ENCODE data around the gene OLA1.

Gene OLA1

DNA sequence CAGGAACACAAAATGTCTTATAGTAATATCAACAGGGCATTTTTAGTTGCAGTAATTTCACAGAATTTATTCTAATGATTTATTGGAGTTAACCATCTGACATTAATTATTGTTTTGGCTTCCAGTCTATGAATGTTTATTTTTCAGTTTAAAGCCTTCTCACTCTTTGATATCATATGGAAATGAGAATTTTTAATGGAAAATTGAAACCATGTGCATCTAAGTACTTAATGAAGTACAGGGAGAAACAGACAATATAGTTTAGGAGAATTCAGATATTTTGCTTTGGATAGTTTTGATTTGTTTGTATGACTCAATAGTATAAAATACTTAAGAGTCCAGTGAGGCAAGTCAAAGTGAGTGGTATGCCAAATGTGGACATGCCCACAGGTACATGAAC, 126.1 kb downstream of the OLA1 start:
- H4K12ac ChIP-seq (ENCODE audit: low read depth, low read length) = no peak overlapping the region
- H2AK5ac ChIP-seq (ENCODE audit: low read length) = no peak overlapping the region
- no peak overlapping the region for H3K27ac ChIP-seq (ENCODE audit: low read depth, low read length)
- H3K79me1 ChIP-seq (ENCODE audit: low read length) = no peaks in the 10 kb centered on the region
- H3K14ac ChIP-seq (ENCODE audit: low read length) = no peak overlapping the region
- no peak for DNase-seq
- H3K18ac ChIP-seq (ENCODE audit: low read length) = no peak overlapping the region
- H3K9ac ChIP-seq (ENCODE audit: low read length) = no peak overlapping the region
- H4K91ac ChIP-seq (ENCODE audit: low read depth, low read length) = no peak overlapping the region
- H3K36me3 ChIP-seq (ENCODE audit: control insufficient read depth in 1 of 2, insufficient read depth in 2 of 2, low read length in 2 of 2) = no peaks in the 10 kb centered on the region
- no peak overlapping the region for H2BK120ac ChIP-seq (ENCODE audit: insufficient read depth, low read length, poor library complexity)
- no peak overlapping the region for H2BK12ac ChIP-seq (ENCODE audit: low read length)
- H2BK5ac ChIP-seq (ENCODE audit: low read depth, low read length, poor library complexity) = no peak overlapping the region
- H3K4me2 ChIP-seq (ENCODE audit: low read length) = no peak overlapping the region
- H3K27me3 ChIP-seq (ENCODE audit: insufficient read depth, low read length) = no peaks in the 10 kb centered on the region
- no peak overlapping the region for H3K4ac ChIP-seq (ENCODE audit: low read depth, low read length)
- no peak overlapping the region for H4K8ac ChIP-seq (ENCODE audit: low read depth, low read length)
- H2AFZ ChIP-seq (ENCODE audit: insufficient read depth, low read length, poor library complexity) = no peak overlapping the region
- H3K4me3 ChIP-seq (ENCODE audit: low read depth, low read length) = no peak overlapping the region
- peaks cover 2 to 3% of the 10 kb centered on the region in 2 experiments for H3K4me1 ChIP-seq (ENCODE audit: control insufficient read depth in 1 of 2, insufficient read depth in 2 of 2, low read length in 2 of 2)
- H3K79me2 ChIP-seq (ENCODE audit: control insufficient read depth, insufficient read depth, low read length, poor library complexity) = no peaks in the 10 kb centered on the region
- no peaks in the 10 kb centered on the region for H3K9me3 ChIP-seq (ENCODE audit: insufficient read depth, low read depth, low read length)
- no peak overlapping the region for H3K23ac ChIP-seq (ENCODE audit: low read length)

DNA sequence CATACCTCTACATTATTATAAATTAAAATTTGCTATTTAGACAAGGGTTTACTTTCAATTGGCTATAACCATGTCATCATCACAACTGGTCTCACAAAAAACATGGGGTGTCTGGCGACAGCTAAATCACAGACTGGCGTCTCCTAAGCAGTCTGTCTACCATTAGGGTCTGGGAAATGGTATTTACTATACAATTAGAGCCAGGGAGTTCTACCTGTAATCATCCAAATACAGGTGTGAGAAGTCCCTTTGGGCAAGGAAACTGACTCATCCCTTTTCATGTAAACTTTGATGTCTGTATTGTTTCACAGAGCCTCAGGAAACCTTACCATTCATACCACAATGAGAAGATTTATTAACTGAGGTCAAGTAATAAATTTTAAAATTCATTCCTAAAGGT, 126.7 kb downstream of the OLA1 start:
- Histone ChIP-seq H2AK5ac (ENCODE audit: low read length) (no peak overlapping the region), H3K23ac (ENCODE audit: low read length) (no peak overlapping the region), H2BK5ac (ENCODE audit: low read depth, low read length, poor library complexity) (no peak overlapping the region), H2AFZ (ENCODE audit: insufficient read depth, low read length, poor library complexity) (no peak overlapping the region), H2BK12ac (ENCODE audit: low read length) (no peak overlapping the region), H3K36me3 (ENCODE audit: control insufficient read depth in 1 of 2, insufficient read depth in 2 of 2, low read length in 2 of 2) (no peaks in the 10 kb centered on the region), H3K4me3 (ENCODE audit: low read depth, low read length) (no peak overlapping the region), H3K9ac (ENCODE audit: low read length) (no peak overlapping the region), H4K91ac (ENCODE audit: low read depth, low read length) (no peak overlapping the region), H3K14ac (ENCODE audit: low read length) (no peak overlapping the region), H3K27me3 (ENCODE audit: insufficient read depth, low read length) (no peaks in the 10 kb centered on the region), H3K79me2 (ENCODE audit: control insufficient read depth, insufficient read depth, low read length, poor library complexity) (no peaks in the 10 kb centered on the region), H3K79me1 (ENCODE audit: low read length) (no peaks in the 10 kb centered on the region), H2BK120ac (ENCODE audit: insufficient read depth, low read length, poor library complexity) (no peak overlapping the region), H3K9me3 (ENCODE audit: insufficient read depth, low read depth, low read length) (no peaks in the 10 kb centered on the region), H3K4ac (ENCODE audit: low read depth, low read length) (no peak overlapping the region), H3K4me2 (ENCODE audit: low read length) (no peak overlapping the region), H3K4me1 (ENCODE audit: control insufficient read depth in 1 of 2, insufficient read depth in 2 of 2, low read length in 2 of 2) (peaks cover 2 to 3% of the 10 kb centered on the region in 2 experiments), H4K8ac (ENCODE audit: low read depth, low read length) (no peak overlapping the region), H4K12ac (ENCODE audit: low read depth, low read length) (no peak overlapping the region), H3K18ac (ENCODE audit: low read length) (no peak overlapping the region), H3K27ac (ENCODE audit: low read depth, low read length) (no peak overlapping the region)
- WGBS (ENCODE audit: extremely low coverage, insufficient coverage, insufficient read length) = no CpG with 5 or more reads among the region's 2 CpGs
- DNase-seq = no peak

DNA sequence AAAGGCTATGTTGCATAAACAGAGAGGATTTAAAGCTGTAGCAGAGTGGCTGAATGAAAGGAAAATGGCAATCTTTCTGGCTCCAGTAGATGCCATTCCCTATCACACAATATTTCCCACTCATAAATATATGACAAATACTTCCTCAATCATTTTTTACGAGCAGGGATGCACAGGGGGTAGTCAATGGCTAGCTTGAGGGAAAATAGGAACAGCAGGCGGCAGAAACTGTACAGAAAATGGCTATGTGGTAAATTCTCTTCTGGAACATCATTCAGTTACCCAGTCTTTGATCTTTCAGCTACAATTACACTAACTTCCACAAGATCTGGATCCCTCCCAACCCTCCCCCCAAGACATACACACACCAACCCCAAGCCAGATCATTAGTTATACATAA, 127.2 kb downstream of the OLA1 start:
- Histone ChIP-seq H3K4me2 (ENCODE audit: low read length) (no peak overlapping the region), H3K14ac (ENCODE audit: low read length) (no peak overlapping the region), H3K4me1 (ENCODE audit: control insufficient read depth in 1 of 2, insufficient read depth in 2 of 2, low read length in 2 of 2) (peaks cover 2 to 3% of the 10 kb centered on the region in 2 experiments), H3K9me3 (ENCODE audit: insufficient read depth, low read depth, low read length) (no peaks in the 10 kb centered on the region), H3K79me2 (ENCODE audit: control insufficient read depth, insufficient read depth, low read length, poor library complexity) (no peaks in the 10 kb centered on the region), H2BK120ac (ENCODE audit: insufficient read depth, low read length, poor library complexity) (no peak overlapping the region), H4K91ac (ENCODE audit: low read depth, low read length) (no peak overlapping the region), H3K4me3 (ENCODE audit: low read depth, low read length) (no peak overlapping the region), H2BK12ac (ENCODE audit: low read length) (no peak overlapping the region), H4K8ac (ENCODE audit: low read depth, low read length) (no peak overlapping the region), H3K79me1 (ENCODE audit: low read length) (no peaks in the 10 kb centered on the region), H3K18ac (ENCODE audit: low read length) (no peak overlapping the region), H3K9ac (ENCODE audit: low read length) (no peak overlapping the region), H3K4ac (ENCODE audit: low read depth, low read length) (no peak overlapping the region), H3K27ac (ENCODE audit: low read depth, low read length) (peak overlapping the region; percentile 39), H4K12ac (ENCODE audit: low read depth, low read length) (no peak overlapping the region), H2AK5ac (ENCODE audit: low read length) (no peak overlapping the region), H3K27me3 (ENCODE audit: insufficient read depth, low read length) (no peaks in the 10 kb centered on the region), H3K36me3 (ENCODE audit: control insufficient read depth in 1 of 2, insufficient read depth in 2 of 2, low read length in 2 of 2) (no peaks in the 10 kb centered on the region), H2AFZ (ENCODE audit: insufficient read depth, low read length, poor library complexity) (no peak overlapping the region), H2BK5ac (ENCODE audit: low read depth, low read length, poor library complexity) (no peak overlapping the region), H3K23ac (ENCODE audit: low read length) (no peak overlapping the region)
- DNase-seq = no peak
- no CpG with 5 or more reads among the region's 2 CpGs for WGBS (ENCODE audit: extremely low coverage, insufficient coverage, insufficient read length)

DNA sequence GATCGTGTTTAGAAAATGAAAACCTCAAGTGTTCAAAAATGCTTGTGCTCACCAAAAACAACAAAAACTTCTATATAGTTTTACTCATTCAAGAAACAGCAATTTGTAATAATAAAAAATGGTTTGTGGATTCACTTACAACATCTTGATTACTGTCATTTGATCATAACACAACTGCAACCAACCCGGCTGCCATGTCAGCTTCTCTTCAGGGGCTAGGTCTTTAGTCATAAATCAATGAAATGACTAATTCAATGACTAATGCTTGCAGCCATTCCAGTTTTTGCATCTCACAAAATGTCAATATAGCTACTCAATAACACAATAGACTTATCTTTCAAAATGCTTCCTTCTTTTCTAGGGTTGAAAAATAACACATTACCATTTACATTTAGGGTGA, 128.0 kb downstream of the OLA1 start:
- H3K4me3 ChIP-seq (ENCODE audit: low read depth, low read length) = no peak overlapping the region
- H2AK5ac ChIP-seq (ENCODE audit: low read length) = no peak overlapping the region
- peaks cover 2 to 3% of the 10 kb centered on the region in 2 experiments for H3K4me1 ChIP-seq (ENCODE audit: control insufficient read depth in 1 of 2, insufficient read depth in 2 of 2, low read length in 2 of 2)
- H3K79me2 ChIP-seq (ENCODE audit: control insufficient read depth, insufficient read depth, low read length, poor library complexity) = no peaks in the 10 kb centered on the region
- no peak overlapping the region for H2AFZ ChIP-seq (ENCODE audit: insufficient read depth, low read length, poor library complexity)
- H4K91ac ChIP-seq (ENCODE audit: low read depth, low read length) = no peak overlapping the region
- H3K18ac ChIP-seq (ENCODE audit: low read length) = no peak overlapping the region
- no peak overlapping the region for H3K4me2 ChIP-seq (ENCODE audit: low read length)
- WGBS (ENCODE audit: extremely low coverage, insufficient coverage, insufficient read length) = no CpG with 5 or more reads among the region's 2 CpGs
- no peak for DNase-seq
- H2BK120ac ChIP-seq (ENCODE audit: insufficient read depth, low read length, poor library complexity) = no peak overlapping the region
- H2BK12ac ChIP-seq (ENCODE audit: low read length) = no peak overlapping the region
- no peak overlapping the region for H4K12ac ChIP-seq (ENCODE audit: low read depth, low read length)
- no peak overlapping the region for H3K14ac ChIP-seq (ENCODE audit: low read length)
- no peaks in the 10 kb centered on the region for H3K27me3 ChIP-seq (ENCODE audit: insufficient read depth, low read length)
- no peak overlapping the region for H3K4ac ChIP-seq (ENCODE audit: low read depth, low read length)
- no peaks in the 10 kb centered on the region for H3K79me1 ChIP-seq (ENCODE audit: low read length)
- H3K9ac ChIP-seq (ENCODE audit: low read length) = no peak overlapping the region
- no peak overlapping the region for H4K8ac ChIP-seq (ENCODE audit: low read depth, low read length)
- H3K36me3 ChIP-seq (ENCODE audit: control insufficient read depth in 1 of 2, insufficient read depth in 2 of 2, low read length in 2 of 2) = no peaks in the 10 kb centered on the region
- H2BK5ac ChIP-seq (ENCODE audit: low read depth, low read length, poor library complexity) = no peak overlapping the region
- no peak overlapping the region for H3K23ac ChIP-seq (ENCODE audit: low read length)
- H3K9me3 ChIP-seq (ENCODE audit: insufficient read depth, low read depth, low read length) = no peaks in the 10 kb centered on the region
- no peak overlapping the region for H3K27ac ChIP-seq (ENCODE audit: low read depth, low read length)
